Measurements from ENCODE around the gene CFLAR.
A peak's percentile ranks its signal among the peaks of the same experiment; 100 is the strongest.
"Not testable (repeated sequence)": the region's sequence is repeated elsewhere in the genome, so short reads cannot be mapped to it uniquely, and the experiment has no call there.

Gene CFLAR

GRCh38 chr2:201149821-201150165 is 33.8 kb downstream of the CFLAR start:
- not testable (repeated sequence) for DNase-seq

- DNase-seq: no peak
Measured at GRCh38 chr2:201150454-201151020, 34.6 kb downstream of the CFLAR start.

- DNase-seq: no peak
Measured at GRCh38 chr2:201151127-201151981, 35.4 kb downstream of the CFLAR start.

- no peak for DNase-seq
Measured at GRCh38 chr2:201152517-201152916, 36.6 kb downstream of the CFLAR start.

- peak; percentile 99 for DNase-seq
Measured at GRCh38 chr2:201152999-201153815, 37.2 kb downstream of the CFLAR start.

GRCh38 chr2:201154615-201155399 is 38.8 kb downstream of the CFLAR start:
- DNase-seq: no peak

GRCh38 chr2:201156036-201156435 is 40.1 kb downstream of the CFLAR start:
- no peak for DNase-seq

GRCh38 chr2:201156640-201157039 is 40.7 kb downstream of the CFLAR start:
- no peak for DNase-seq

GRCh38 chr2:201157694-201158093 is 41.7 kb downstream of the CFLAR start:
- DNase-seq: no peak

GRCh38 chr2:201158111-201158929 is 42.4 kb downstream of the CFLAR start:
- DNase-seq: peak; percentile 18

- DNase-seq: no peak
Measured at GRCh38 chr2:201164166-201164565, 48.2 kb downstream of the CFLAR start.

- DNase-seq: no peak
Measured at GRCh38 chr2:201167546-201167945, 51.6 kb downstream of the CFLAR start.

GRCh38 chr2:201168496-201168895 is 52.5 kb downstream of the CFLAR start:
- DNase-seq: not testable (repeated sequence)

- DNase-seq: no peak
Measured at GRCh38 chr2:201171259-201171814, 55.4 kb downstream of the CFLAR start.

- no peak for DNase-seq
Measured at GRCh38 chr2:201172279-201172678, 56.3 kb downstream of the CFLAR start.

GRCh38 chr2:201174687-201175086 is 58.7 kb downstream of the CFLAR start:
- DNase-seq: no peak

- no peak for DNase-seq
Measured at GRCh38 chr2:201176081-201176481, 60.1 kb downstream of the CFLAR start.

GRCh38 chr2:201180010-201180409 is 64.0 kb downstream of the CFLAR start:
- DNase-seq: no peak

GRCh38 chr2:201182650-201183364 is 66.8 kb downstream of the CFLAR start, which contains the start of gene CASP10:
Gene CASP10 (plus strand): TSS chr2:201183141. CDS start chr2:201185778, 2,637 bp downstream.
- DNase-seq: no peak

GRCh38 chr2:201183365-201183727 is 67.4 kb downstream of the CFLAR start:
- DNase-seq: no peak

GRCh38 chr2:201183835-201184234 is 67.9 kb downstream of the CFLAR start:
- DNase-seq: not testable (repeated sequence)
